ENCODE data around the gene CCR8.

- no peak for TF ChIP-seq CTCF (IDR thresholded peaks at IDR 0.05; ENCODE audit: low read length)
- no peak for TF ChIP-seq EZH2 (optimal IDR thresholded peaks at IDR 0.05; ENCODE audit: low read depth, low read length)
Observed at GRCh38 chr3:39358333-39358732, 28.8 kb downstream of the CCR8 start.

Measured in MM.1S (cell line).